HEK293T (cell line): ENCODE results near the gene SPRR2F.

ENCODE experiments used
- BHLHE40 ChIP-seq: fragments of 450-650 bp; IDR thresholded peaks from 2 replicates; pipeline ENCODE4 v1.6.1; 2016; ENCODE audit warnings: mild to moderate bottlenecking, moderate library complexity, borderline replicate concordance
- ELF4 ChIP-seq: fragments of 450-650 bp; IDR thresholded peaks from 2 replicates; pipeline ENCODE4 v1.6.1; 2017; ENCODE audit warnings: antibody characterized with exemption
- FOXM1 ChIP-seq: fragments of 450-650 bp; IDR thresholded peaks from 2 replicates; pipeline ENCODE4 v1.6.1; 2017; ENCODE audit warnings: mild to moderate bottlenecking, borderline replicate concordance
- NFRKB ChIP-seq: fragments of 450-650 bp; IDR thresholded peaks from 2 replicates; pipeline ENCODE4 v1.6.1; 2016; ENCODE audit warnings: mild to moderate bottlenecking, moderate library complexity
- TARDBP ChIP-seq: fragments of 450-650 bp; IDR thresholded peaks from 2 replicates; pipeline ENCODE4 v1.6.1; 2016

DNA sequence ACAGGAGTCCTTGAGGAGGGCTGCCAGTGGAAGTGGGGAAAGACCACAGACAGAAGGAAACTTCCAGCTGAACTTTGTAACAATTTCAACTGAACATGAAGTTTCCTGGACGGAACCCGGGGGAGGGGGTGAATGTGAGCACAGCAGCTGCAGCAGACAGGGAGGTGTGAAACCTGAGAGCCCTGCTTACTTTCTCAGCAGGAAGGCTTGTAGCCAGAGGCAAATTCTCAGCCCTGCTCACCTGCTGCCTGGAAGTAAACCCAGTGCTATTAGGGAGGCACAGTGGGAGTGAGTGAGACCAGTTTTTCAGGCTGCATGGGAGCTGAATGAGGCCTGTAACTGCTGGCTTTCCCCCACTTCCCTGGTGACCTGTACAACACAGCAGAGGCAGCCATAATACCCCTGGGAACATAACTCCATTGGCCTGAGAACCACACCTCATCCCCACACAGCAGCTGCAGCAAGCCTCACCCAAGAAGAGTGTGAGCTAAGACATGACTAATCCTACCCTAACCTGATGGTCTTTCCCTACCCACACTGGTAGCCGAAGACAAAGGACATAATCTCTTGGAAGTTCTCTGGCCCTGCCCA is 9.6 kb upstream of the SPRR2F start:
- no peak for TF ChIP-seq ELF4
- TF ChIP-seq FOXM1: no peak
- no peak for TF ChIP-seq TARDBP
- TF ChIP-seq NFRKB: no peak
- no peak for TF ChIP-seq BHLHE40
